Stimulated activated CD4-positive, alpha-beta T cell treated with anti-CD3 and anti-CD28 coated beads, Interleukin-15, amount 100 ng/mL, for 24 hours (primary cell): ENCODE measurements around the gene FZD10.

Experiments
- DNase-seq: peaks from one replicate; pipeline ENCODE4 v3.0.0-alpha.2; 2020

FZD10 gene

DNA sequence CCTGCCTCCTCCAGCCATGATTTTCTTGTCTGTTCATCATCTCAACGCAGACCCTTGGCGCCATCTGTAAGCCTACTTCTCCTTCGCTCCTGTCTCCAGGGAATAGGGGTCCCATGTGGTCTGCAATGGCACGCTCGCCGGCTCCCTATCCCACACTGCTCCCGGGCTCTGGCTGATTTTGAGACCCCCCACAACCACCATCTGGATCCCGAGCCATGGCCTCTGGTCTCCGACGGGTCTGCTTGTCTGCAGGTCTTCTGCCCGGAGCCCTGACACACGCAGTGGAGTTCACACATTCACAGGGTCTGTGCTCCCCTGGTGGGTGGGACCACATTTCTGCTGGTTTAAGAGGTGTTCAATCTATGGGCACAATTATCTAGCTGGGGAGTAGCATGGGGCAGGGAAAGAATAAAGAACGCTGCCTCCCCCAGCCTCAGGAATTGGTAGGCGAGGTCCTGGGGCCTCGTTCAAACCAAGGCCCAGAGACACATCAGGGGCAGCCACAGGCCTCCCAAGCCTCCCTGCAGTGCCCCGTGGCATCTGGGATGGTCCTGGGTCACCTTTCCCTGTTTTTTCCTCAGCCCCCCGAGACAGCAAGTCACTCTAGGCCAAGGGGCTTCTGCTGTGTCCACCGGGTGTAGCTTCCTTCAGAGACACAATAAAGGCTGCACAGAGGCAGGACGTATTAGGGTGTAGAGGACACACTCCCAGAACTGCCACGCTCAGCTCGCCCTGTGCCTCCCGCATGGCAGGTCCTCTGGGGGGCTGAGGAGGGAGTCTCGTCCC, 21.5 kb downstream of the FZD10 start:
- no peak for DNase-seq

- DNase-seq: no peak
Observed at GRCh38 chr12:130184404-130185090, 22.3 kb downstream of the FZD10 start.

DNA sequence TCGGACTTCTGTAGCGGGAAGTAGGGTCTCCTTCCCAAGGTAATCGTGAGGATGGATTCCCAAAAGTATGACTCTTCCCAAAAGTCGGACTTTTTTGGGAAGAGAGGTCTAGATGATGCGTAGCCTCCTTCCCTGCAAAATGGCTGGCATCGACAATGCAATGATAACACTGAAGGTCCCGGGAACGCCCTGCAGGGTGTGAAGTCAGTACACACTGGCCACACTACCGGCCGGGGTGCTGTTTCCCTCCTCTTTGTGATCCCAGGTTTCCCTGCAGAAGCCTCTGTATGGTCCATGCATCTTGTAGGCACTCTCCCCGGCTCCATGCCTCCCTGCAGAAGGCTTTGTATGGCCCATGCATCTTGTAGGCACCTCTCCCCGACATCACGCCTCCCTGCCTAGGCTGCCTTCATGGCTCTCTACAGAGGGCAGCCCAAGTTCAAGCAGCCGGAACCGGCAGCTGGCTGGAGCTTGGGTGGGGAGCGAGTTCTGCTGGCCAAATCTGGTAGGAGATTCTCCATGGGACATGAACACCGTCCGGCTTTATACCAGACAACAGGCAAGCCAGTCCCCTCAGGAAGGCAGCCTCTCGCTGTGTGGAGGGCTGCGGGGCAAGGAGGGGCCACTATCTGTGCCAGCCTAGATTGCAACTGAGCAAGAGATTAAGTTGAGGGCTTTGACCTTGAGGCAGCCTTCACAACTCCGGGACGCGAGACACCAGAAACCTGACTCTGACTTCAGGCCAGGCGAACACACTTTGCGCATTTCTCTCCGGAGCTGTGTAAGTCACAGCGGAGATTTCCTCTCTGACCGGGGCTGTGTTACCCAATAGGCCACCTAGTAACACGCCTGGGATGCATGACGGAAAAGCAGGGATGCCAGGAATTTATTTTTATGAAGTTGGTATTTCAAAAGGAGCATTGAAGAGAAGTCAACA, 23.5 kb downstream of the FZD10 start:
- DNase-seq: no peak

DNA sequence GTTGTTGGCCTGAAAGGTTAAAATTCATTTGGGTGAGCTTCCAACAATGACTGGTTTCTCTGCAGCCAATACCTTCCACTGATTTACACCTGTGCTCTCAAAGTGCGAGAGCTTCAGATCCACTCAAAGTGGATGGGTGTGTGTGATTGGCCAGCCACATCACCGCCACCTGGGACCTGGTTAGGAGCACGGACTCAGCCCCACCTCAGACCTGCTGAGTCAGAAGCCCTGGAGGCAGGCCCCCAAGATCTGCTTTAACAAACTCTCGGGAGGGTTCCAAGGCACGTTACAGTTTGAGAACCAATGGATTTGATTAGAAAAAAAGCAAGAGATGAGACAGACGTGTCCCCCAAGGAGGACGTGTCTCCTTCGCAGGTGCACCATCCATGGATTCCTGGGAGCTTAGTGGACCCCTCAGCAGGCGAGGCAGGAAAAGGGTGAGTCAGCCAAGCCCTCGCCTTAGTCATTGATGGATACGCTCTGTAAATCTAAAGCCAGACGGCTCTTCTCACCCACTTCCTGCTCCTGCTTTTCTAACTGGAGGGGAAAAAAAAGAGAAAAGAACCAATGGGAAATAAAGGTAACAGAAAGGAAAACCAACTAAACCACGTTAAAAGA, 24.5 kb downstream of the FZD10 start:
- no peak for DNase-seq

GRCh38 chr12:130192642-130193345, 30.5 kb downstream of the FZD10 start:
- DNase-seq: no peak

DNA sequence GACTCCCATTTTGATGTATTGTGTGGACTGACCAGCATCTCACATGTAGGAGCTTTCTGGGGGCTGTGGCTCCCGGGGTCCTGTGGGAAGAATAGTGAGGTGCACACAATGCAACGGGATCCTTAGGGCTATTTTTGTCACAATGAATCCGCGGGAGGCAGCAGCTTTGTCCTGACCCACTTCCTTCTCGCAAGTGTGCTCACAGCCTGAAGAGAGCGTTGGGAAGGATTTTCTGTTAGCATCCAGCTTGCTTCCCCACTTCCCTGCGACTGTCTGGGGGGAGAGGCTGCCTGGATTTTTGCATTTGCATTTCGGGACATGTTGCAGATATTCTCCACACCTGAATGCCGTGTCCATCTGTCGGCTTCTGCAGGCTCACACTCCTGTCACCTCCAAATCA, 31.9 kb downstream of the FZD10 start:
- DNase-seq: no peak

DNA sequence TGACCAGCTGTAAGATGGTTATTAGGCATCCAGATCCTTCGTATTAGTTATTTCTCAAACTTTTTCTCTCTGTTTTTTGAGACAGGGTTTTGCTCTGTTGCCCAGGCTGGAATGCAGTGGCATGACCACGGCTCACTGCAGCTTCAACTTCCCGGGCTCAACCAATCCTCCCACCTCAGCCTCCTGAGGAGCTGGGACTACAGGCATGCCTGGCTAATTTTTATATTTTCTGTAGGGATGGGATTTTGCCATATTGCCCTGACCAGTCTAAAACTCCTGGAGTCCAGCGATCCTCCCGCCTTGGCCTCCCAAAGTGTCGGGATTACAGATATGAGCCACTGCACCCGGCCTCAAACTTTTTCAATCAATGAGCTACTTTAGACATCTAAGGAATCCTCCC, 33.1 kb downstream of the FZD10 start:
- DNase-seq: no peak

GRCh38 chr12:130195776-130196175, 33.5 kb downstream of the FZD10 start:
- DNase-seq: no peak

- no peak for DNase-seq
Observed at GRCh38 chr12:130196827-130197226, 34.6 kb downstream of the FZD10 start.

- no peak for DNase-seq
Observed at GRCh38 chr12:130198026-130198662, 35.9 kb downstream of the FZD10 start.

GRCh38 chr12:130198663-130199060, 36.4 kb downstream of the FZD10 start:
- no peak for DNase-seq

DNA sequence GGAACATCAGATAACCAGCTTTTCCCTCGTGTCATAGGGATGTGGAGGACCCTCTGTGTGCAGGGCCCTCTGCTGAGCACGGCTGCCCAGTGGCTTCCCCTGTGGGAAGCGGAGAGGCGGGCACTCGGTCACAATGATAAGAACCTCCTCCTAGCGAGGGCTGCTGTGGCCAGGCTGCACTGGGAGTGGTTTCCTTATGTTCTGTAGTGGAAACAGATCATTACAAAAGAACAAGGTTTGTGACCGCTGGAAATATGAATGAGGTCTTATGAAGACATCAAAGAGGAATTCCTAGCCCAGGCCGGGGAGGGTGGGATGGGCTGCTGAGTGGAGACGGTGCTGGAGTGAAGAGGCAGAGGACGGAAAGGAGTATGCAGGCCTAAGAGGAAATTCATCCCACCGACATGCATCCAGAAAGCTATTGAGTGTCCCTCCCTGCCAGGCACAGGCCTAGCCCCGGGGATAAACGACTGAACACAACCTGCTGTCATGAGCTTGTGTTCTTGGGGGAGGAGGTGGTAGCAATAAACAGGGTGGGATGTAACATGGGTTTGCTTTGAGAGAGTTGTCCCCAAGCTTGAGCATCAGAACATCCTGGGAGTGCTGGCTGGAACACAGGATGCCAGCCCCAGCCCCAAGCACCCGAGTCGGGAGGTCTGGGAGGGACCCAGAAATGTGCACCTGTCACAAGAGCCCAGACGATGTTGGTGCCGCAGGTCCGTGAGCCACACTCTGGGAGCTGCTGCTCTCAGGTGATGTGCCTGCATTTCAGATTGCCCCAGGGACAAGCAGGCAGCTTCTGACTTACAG, 37.5 kb downstream of the FZD10 start:
- no peak for DNase-seq

DNA sequence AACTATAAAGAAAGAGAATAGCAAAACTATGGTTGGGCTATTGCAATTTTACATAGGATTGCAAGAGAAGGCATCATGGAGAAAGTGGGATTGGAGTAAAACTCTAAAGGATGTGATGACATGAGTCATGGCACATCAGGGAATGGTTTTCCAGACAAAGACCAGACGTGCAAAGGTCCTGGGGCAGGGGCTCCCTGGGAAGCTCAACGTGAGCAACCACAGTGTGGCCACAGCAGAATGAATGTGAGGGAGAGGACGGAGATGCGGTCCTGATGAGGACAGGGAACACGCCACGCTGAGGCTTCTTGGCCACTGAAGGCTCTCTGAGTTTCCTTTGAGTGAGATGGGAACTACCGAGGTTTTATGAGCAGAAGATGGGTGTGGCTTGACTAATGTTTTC, 38.2 kb downstream of the FZD10 start:
- DNase-seq: no peak

DNA sequence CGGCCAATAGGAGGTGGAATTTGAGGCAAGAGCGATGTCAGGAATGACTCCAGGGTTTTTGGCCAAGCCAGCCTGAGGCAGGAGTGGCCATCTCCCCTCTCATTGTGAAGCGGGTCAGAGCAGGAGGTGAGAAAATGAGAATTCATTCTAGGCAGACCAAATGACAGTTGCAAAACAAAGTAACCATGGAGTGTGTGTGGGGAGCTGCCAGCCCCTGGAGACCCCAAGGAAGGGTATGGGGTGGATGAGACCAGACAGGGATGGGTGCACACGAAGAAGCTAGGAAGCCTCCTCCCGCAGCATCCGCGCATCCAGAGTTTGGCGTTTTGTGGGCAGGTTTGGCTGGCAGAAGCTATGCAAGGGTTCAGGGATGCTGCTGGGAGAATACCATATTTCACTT, 38.8 kb downstream of the FZD10 start:
- no peak for DNase-seq

DNA sequence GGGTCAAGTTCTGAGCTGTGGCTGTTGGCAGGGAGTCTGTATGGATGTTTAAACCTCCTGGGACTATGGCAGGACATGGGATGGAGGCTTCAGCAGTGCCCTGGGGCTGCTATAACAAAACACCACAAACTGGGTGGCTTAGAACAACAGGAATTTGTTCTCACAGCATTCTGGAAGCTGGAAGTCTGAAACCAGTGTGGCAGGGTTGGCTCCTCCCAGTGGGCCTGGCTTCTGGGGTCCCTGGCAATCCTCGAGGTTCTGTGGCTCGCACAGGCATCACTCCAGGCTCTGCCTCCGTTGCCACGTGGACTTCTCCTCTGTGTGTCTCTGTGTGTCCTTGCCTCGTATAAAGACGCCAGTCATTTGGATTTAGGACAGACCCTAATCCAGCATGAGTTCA, 39.9 kb downstream of the FZD10 start:
- no peak for DNase-seq

GRCh38 chr12:130203151-130203550, 40.9 kb downstream of the FZD10 start:
- no peak for DNase-seq

DNA sequence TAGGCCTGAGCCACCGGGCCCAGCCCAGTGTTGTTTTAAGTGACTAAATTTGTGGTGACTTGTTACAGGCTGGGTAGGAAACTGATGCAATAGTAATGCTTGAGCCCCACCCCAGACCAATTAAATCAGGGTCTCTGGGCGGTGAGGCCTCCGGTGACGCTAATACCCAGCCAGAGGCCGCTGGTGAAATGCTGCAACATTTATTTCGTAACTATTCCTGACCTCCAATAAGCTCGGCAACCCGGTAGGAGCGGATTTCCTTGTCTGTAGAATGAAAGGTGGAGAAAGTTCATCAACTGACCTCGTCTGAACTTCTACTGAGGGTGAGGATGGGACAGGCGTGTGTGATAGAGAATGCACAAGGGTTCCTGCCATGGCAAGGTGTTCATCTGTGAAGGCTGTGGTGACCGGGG, 42.3 kb downstream of the FZD10 start:
- no peak for DNase-seq

- no peak for DNase-seq
Observed at GRCh38 chr12:130205495-130205894, 43.2 kb downstream of the FZD10 start.

- DNase-seq: no peak
Observed at GRCh38 chr12:130212384-130212989, 50.2 kb downstream of the FZD10 start.

- DNase-seq: no peak
Observed at GRCh38 chr12:130213249-130213648, 51.0 kb downstream of the FZD10 start.
